Activated naive CD8-positive, alpha-beta T cell treated with anti-CD3 and anti-CD28 coated beads, Interleukin-2, amount 50 U/mL, for 16 hours (primary cell): Measurements from ENCODE around the gene MAN1A1.

Experiments used
- DNase-seq: peaks from one replicate; pipeline ENCODE4 v3.0.0-alpha.2; 2020; ENCODE audit warnings: low read depth, low spot score

The MAN1A1 gene

GRCh38 chr6:119237177-119237715, 112.3 kb downstream of the MAN1A1 start:
- DNase-seq = no peak

DNA sequence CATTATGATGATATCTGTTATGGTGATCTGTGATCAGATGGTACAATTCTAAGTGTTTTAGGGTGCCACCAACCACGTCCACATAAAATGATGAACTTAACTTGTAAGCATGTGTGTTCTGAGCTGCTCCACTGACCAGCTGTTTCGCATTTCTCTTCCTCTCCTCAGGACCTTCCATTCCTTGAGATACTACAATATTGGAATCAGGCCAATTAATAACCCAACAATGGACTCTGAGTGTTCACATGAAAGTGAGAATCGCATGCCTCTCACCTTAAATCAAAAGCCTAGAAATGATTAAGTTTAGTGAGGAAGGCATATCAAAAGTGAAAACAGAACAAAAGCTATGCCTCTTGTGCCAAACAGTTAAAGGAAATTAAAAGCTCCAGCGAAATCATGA, 114.6 kb downstream of the MAN1A1 start:
- DNase-seq = no peak

DNA sequence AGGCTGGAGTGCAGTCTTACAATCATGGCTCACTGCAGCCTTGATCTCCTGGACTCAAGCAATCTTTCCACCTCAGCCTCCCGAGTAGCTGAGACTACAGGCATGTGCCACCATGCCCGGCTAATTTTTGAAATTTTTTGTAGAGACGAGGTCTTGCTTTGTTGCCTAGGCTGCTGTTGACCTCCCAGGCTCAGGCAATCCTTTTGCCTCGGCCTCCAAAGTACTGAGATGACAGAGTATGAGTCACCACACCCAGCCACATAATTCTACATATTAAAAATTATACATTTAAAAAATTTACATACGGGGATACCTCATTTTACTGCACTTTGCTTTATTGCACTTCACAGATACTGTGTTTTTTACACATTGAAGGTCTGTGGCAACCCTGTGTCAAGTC, 115.1 kb downstream of the MAN1A1 start:
- no peak for DNase-seq

- no peak for DNase-seq
These were observed 116.1 kb downstream of the MAN1A1 start for GRCh38 chr6:119233312-119233984.

DNA sequence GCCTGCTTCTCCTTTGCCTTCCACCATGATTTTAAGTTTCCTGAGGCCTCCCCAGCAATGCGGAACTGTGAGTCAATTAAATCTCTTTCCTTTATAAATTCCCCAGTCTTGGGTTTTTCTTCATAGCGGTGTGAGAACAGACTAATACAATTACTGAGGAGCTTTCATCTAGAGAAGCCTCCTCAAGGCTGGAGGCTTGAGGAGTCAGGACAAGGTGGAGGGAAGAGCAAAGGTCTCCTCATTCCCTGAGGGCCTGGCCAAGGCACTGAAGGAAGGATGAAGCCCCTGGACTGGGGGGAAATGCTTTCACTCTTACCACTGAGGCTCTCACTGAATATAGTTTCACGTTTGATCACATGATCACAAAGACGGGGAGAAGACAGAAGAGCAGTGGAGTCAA, 118.2 kb downstream of the MAN1A1 start:
- DNase-seq = no peak

DNA sequence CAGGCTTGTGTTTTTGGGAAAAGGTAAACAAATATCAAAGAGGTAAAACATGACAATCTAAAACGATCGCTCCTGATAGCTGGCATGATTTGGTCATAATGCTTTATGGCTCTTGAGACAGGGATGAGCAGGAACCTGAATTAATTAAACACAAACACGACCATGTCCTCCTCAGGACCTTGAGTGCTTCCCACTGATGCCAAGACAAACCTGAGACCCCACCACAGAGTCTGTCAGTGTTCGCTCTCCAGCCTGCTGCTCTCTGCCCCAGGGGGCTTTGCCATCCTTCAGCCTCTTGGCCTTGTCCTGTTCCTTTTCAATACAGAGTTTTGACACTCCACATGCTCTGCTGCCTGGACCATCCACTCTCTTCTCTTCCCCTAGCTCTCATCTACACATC, 119.4 kb downstream of the MAN1A1 start:
- DNase-seq = no peak

GRCh38 chr6:119227377-119227776, 122.2 kb downstream of the MAN1A1 start:
- no peak for DNase-seq

DNA sequence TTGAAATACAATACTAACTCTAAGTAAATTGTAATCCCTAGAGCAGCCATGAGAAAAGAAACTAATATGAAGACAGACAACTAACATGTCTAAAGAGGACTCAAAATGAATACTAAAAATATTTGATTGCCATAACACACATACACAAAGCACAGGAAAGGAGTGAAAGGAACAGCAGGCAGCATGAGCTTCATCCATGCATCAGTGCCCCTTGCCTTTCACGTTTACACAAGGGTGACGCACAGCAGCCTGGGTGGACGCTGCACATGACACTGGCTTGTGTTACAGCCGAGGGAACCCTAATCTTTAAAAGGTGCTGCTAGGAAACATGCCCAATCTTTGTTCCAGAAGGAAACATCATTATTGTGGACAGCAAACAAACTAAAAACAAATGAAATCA, 123.5 kb downstream of the MAN1A1 start:
- DNase-seq = no peak

- no peak for DNase-seq
These were observed 125.4 kb downstream of the MAN1A1 start for GRCh38 chr6:119224095-119224701.

GRCh38 chr6:119220452-119220851, 129.1 kb downstream of the MAN1A1 start:
- DNase-seq = no peak

DNA sequence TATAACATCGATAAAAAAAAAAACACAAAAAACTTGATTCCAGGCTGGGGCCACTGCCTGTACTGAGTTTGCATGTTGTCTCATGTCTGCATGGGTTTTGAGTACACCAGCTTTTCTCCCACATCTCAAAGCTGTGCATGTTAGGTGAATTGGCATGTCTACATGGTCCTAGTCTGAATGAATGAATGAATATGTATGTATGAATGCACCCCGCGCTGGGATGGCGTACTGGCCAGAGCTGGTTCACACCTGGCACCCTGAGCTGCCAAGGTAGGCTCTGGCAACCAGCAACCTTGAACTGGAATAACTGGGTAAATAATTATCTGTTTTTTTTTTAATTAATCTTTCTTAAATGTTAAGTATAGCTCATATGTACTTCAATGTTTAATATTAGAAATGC, 131.0 kb downstream of the MAN1A1 start:
- DNase-seq = no peak

DNA sequence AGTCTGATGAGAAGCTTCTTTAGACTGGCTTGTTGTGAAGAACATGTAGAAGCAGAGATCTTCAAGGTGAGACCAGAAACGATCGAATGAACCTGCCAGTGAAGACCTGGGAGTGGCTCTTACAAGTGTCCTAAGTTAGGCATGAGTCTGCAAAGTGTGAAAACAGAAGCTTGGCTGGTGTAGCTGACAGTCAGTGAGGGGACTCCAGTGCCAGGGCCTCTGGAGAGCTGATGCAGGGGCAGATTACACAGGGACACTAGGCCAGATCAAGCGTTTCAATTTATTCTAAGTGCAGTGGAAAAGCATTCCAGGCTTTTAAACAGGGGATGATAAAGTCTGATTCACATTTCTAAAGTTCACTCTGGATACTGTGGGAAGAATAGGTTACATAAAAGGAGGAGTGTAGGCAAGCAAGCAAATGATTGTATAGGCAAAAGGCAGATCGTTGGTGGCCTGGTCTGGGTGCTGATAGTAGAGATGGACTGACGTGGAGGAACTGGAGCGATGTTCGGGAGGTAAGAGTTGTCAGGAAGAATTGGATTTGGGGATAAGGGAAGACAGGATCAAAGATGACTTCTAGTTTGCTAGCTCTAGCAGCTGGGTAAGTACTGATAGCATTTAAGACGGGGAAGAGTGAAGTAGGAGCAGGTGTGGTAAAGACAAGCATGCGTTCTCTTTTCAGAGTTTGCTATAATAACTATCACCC, 133.5 kb downstream of the MAN1A1 start:
- no peak for DNase-seq

- no peak for DNase-seq
These were observed 134.3 kb downstream of the MAN1A1 start for GRCh38 chr6:119215309-119215708.

- DNase-seq = no peak
These were observed 139.0 kb downstream of the MAN1A1 start for GRCh38 chr6:119210596-119210995.

GRCh38 chr6:119209452-119210205, 139.9 kb downstream of the MAN1A1 start:
- no peak for DNase-seq

GRCh38 chr6:119207971-119208725, 141.4 kb downstream of the MAN1A1 start:
- DNase-seq = no peak

- no peak for DNase-seq
These were observed 142.2 kb downstream of the MAN1A1 start for GRCh38 chr6:119207327-119207726.

- DNase-seq = no peak
These were observed 143.5 kb downstream of the MAN1A1 start for GRCh38 chr6:119205911-119206618.

DNA sequence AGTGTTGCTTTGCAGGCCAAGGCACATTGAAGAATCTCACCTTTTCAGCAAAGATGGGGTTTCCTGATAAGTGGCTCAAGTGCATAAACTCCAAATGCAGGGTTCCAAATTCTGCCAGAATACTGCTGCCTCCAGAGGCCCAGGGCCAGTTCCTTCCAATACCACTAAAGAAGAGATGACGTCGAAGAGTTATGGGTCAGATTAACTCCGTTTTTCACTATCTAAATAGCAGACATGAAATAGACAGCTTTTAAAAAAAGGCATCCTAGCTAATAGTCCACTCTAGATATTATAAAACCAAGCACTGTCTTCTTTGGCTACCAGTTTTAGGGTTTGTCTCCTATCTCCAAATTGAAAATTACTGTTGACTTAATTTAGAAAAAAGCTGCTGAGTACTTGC, 144.8 kb downstream of the MAN1A1 start:
- DNase-seq = no peak

- no peak for DNase-seq
These were observed 148.1 kb downstream of the MAN1A1 start for GRCh38 chr6:119201480-119201879.
